Esophagus squamous epithelium (tissue), 4 donors: ENCODE results near the gene SCN5A.

Experiments
- CTCF ChIP-seq, 6 experiments: fragments of 450-650 bp in 4 of 6; fragments of 200-600 bp in 2 of 6; sonication (generic) in 2 of 6; IDR thresholded peaks; one replicate each; pipeline ENCODE4 v1.5.1; 2016 to 2019; ENCODE audit warnings: antibody characterized with exemption in 6 of 6, mild to moderate bottlenecking in 4 of 6, moderate library complexity in 4 of 6
- POLR2A ChIP-seq, 4 donors: fragments of 450-650 bp; IDR thresholded peaks; one replicate each; pipeline ENCODE4 v1.6.1; 2017; ENCODE audit warnings: antibody characterized with exemption in 4 of 4, mild to moderate bottlenecking in 4 of 4, moderate library complexity in 3 of 4

DNA sequence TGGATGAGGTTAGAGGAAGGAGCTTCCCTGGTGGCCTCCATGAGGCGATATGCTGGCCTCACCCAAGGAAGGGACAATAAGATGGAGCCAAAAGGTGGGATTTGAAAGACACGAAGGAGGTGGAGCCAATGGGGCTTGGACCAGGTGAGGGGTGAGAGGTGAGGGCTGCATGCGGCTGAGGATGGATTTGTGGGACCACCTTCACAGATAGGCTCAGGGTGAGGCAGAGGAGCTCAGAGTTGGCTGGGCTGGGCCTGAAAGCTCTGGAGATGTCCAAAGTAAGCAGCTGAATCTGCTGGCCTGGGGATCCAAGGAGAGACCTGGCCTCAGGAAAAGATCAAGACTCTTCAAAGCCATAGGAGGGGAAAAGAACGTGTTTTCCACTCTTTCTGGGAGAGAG is 103.5 kb downstream of the SCN5A start:
- no peak for TF ChIP-seq CTCF (IDR thresholded peaks at IDR 0.05)
- TF ChIP-seq POLR2A (IDR thresholded peaks at IDR 0.05) = no peak
